ENCODE data around the gene TUBA4B. TPM values are rescaled to one million over a fixed set of nuclear protein-coding genes. Genes with fewer than 3 reads are reported as not detected.
A peak's percentile ranks its signal among the peaks of the same experiment; 100 is the strongest.
"Not testable (repeated sequence)": the region's sequence is repeated elsewhere in the genome, so short reads cannot be mapped to it uniquely, and the experiment has no call there.

The TUBA4B gene
- total RNA-seq, 2 experiments from 2014 or later = not detected

- Histone ChIP-seq H3K4me1 (ENCODE audit: insufficient read depth, low read length, poor library complexity, severe bottlenecking) (no peaks in the 10 kb centered on the region), H2AFZ (ENCODE audit: low read length) (no peak overlapping the region), H3K36me3 (ENCODE audit: insufficient read depth, low read length) (peaks cover 41% of the 10 kb centered on the region), H3K9me2 (ENCODE audit: insufficient read depth, low read length) (no peaks in the 10 kb centered on the region), H3K79me2 (ENCODE audit: insufficient read depth, low read depth, low read length) (no peaks in the 10 kb centered on the region), H3K9me3 (ENCODE audit: low read length) (no peaks in the 10 kb centered on the region), H3K4me3 (ENCODE audit: low read depth, low read length, poor library complexity, severe bottlenecking) (no peak overlapping the region), H3K27ac (ENCODE audit: low read depth, low read length, poor library complexity, severe bottlenecking) (no peak overlapping the region), H4K20me1 (ENCODE audit: insufficient read depth, low read length) (no peaks in the 10 kb centered on the region), H3K4me2 (ENCODE audit: low read length) (no peak overlapping the region)
- intact Hi-C loops (cut with micrococcal nuclease; ENCODE audit: unreplicated experiment) = no loop called here
- peak; percentile 19 for DNase-seq (ENCODE audit: low spot score)
- TF ChIP-seq CTCF (conservative IDR thresholded peaks at IDR 0.05; ENCODE audit: low read length) (0 out of 2 replicates have a peak, but pooled peaks have one; percentile 29), EZH2phosphoT487 (IDR thresholded peaks at IDR 0.05; ENCODE audit: borderline replicate concordance, low read depth, low read length) (no peak)
- BruUV-seq (replicated peaks) = TSS peak; percentile 91
- POLR2A ChIA-PET = no interaction called here
- CTCF ChIA-PET (ENCODE audit: unreplicated experiment) = no interaction called here
Observed at GRCh38 chr2:219286436-219287115, 33.5 kb downstream of the TUBA4B start.

- intact Hi-C loops (cut with micrococcal nuclease; ENCODE audit: unreplicated experiment); H3K4me3 ChIP-seq (ENCODE audit: low read depth, low read length, poor library complexity, severe bottlenecking); H3K9me2 ChIP-seq (ENCODE audit: insufficient read depth, low read length); H3K9me3 ChIP-seq (ENCODE audit: low read length); H2AFZ ChIP-seq (ENCODE audit: low read length); H3K4me1 ChIP-seq (ENCODE audit: insufficient read depth, low read length, poor library complexity, severe bottlenecking); DNase-seq (ENCODE audit: low spot score); POLR2A ChIA-PET; CTCF ChIA-PET (ENCODE audit: unreplicated experiment); BruUV-seq (replicated peaks); H3K79me2 ChIP-seq (ENCODE audit: insufficient read depth, low read depth, low read length); H3K4me2 ChIP-seq (ENCODE audit: low read length); H3K27ac ChIP-seq (ENCODE audit: low read depth, low read length, poor library complexity, severe bottlenecking); H4K20me1 ChIP-seq (ENCODE audit: insufficient read depth, low read length): not testable (repeated sequence)
- H3K36me3 ChIP-seq (ENCODE audit: insufficient read depth, low read length) = peaks cover 36% of the 10 kb centered on the region
Observed at GRCh38 chr2:219287116-219287440, 34.0 kb downstream of the TUBA4B start.

GRCh38 chr2:219287580-219288265 lies 34.7 kb downstream of the TUBA4B start:
- Histone ChIP-seq H3K4me3 (ENCODE audit: low read depth, low read length, poor library complexity, severe bottlenecking) (no peak overlapping the region), H3K9me2 (ENCODE audit: insufficient read depth, low read length) (no peaks in the 10 kb centered on the region), H3K9me3 (ENCODE audit: low read length) (no peaks in the 10 kb centered on the region), H4K20me1 (ENCODE audit: insufficient read depth, low read length) (no peaks in the 10 kb centered on the region), H3K27ac (ENCODE audit: low read depth, low read length, poor library complexity, severe bottlenecking) (no peak overlapping the region), H3K36me3 (ENCODE audit: insufficient read depth, low read length) (peaks cover 29% of the 10 kb centered on the region), H3K4me1 (ENCODE audit: insufficient read depth, low read length, poor library complexity, severe bottlenecking) (no peaks in the 10 kb centered on the region), H3K79me2 (ENCODE audit: insufficient read depth, low read depth, low read length) (no peaks in the 10 kb centered on the region), H2AFZ (ENCODE audit: low read length) (no peak overlapping the region), H3K4me2 (ENCODE audit: low read length) (no peak overlapping the region)
- CTCF ChIA-PET (ENCODE audit: unreplicated experiment) = no interaction called here
- intact Hi-C loops (cut with micrococcal nuclease; ENCODE audit: unreplicated experiment) = no loop called here
- TF ChIP-seq CTCF (conservative IDR thresholded peaks at IDR 0.05; ENCODE audit: low read length) = no peak
- no peak for TF ChIP-seq EZH2phosphoT487 (IDR thresholded peaks at IDR 0.05; ENCODE audit: borderline replicate concordance, low read depth, low read length)
- DNase-seq (ENCODE audit: low spot score) = no peak
- POLR2A ChIA-PET = interaction anchor here (1.2 kb wide), 1 partner anchor 100 kb away, joined by 4 read pairs; the partner anchor contains the start of gene DNPEP
- no TSS peak for BruUV-seq (replicated peaks)
